Fibroblast of villous mesenchyme (primary cell): ENCODE measurements around the gene P2RX4. TPM values are rescaled to one million over a fixed set of nuclear protein-coding genes. Genes with fewer than 3 reads are reported as not detected.
A peak's percentile ranks its signal among the peaks of the same experiment; 100 is the strongest.

Experiments used
- DNase-seq: peaks from one replicate; pipeline ENCODE4 v3.0.0-alpha.2; 2010; ENCODE audit warnings: low read depth
- H3K4me3 ChIP-seq: 2 replicates; pipeline ENCODE4 v1.5.1; 2011; ENCODE audit warnings: low read depth, mild to moderate bottlenecking, low read length
- total RNA-seq: library from RNA; depleted of rRNA; stranded (reverse); fragments of >200 nt; gene quantifications from 2 replicates; pipeline ENCODE4 v1.2.3, GENCODE V29; 2012
- TF ChIP-seq, protein P1 (sequence below): IDR thresholded peaks from 2 replicates; pipeline ENCODE4 v1.5.1; 2012; ENCODE audit warnings: low read depth, mild to moderate bottlenecking, low read length; ENCODE audit not compliant: insufficient read depth

The P2RX4 gene
- total RNA-seq, 1 donor = 15.1 TPM

GRCh38 chr12:121214855-121215745, 5.2 kb downstream of the P2RX4 start:
- TF ChIP-seq, protein P1, sequence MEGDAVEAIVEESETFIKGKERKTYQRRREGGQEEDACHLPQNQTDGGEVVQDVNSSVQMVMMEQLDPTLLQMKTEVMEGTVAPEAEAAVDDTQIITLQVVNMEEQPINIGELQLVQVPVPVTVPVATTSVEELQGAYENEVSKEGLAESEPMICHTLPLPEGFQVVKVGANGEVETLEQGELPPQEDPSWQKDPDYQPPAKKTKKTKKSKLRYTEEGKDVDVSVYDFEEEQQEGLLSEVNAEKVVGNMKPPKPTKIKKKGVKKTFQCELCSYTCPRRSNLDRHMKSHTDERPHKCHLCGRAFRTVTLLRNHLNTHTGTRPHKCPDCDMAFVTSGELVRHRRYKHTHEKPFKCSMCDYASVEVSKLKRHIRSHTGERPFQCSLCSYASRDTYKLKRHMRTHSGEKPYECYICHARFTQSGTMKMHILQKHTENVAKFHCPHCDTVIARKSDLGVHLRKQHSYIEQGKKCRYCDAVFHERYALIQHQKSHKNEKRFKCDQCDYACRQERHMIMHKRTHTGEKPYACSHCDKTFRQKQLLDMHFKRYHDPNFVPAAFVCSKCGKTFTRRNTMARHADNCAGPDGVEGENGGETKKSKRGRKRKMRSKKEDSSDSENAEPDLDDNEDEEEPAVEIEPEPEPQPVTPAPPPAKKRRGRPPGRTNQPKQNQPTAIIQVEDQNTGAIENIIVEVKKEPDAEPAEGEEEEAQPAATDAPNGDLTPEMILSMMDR = no peak

DNA sequence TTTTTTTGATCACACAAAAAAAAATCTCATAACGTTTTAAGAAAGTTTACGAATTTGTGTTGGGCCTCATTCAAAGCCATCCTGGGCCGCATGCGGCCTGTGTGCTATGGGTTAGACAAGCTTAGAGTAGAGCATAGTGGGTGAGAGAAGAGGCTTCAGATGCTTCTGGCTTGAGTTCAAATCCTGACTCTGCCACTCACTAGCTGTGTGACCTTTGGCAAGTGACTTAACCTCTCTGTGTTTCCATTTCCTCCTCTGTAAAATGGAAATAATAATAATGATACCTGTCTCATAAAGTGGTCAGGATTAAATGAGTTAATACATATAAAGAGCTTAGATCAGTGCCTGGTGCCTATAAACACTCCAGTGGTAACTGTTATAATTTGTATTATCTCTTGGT, 6.2 kb downstream of the P2RX4 start:
- H3K4me3 ChIP-seq = no peak overlapping the region
- DNase-seq = no peak
- TF ChIP-seq, protein P1 = no peak

More at GRCh38 chr12:121214855-121215745, 5.2 kb downstream of the P2RX4 start:
- no peak overlapping the region for H3K4me3 ChIP-seq
- peak; percentile 98 for DNase-seq

- TF ChIP-seq, protein P1 = no peak
- no peak overlapping the region for H3K4me3 ChIP-seq
- no peak for DNase-seq
These were observed 7.1 kb downstream of the P2RX4 start for GRCh38 chr12:121217063-121217462.

- TF ChIP-seq, protein P1 = no peak
- H3K4me3 ChIP-seq = no peak overlapping the region
- no peak for DNase-seq
These were observed 7.8 kb downstream of the P2RX4 start for GRCh38 chr12:121217761-121218160.

DNA sequence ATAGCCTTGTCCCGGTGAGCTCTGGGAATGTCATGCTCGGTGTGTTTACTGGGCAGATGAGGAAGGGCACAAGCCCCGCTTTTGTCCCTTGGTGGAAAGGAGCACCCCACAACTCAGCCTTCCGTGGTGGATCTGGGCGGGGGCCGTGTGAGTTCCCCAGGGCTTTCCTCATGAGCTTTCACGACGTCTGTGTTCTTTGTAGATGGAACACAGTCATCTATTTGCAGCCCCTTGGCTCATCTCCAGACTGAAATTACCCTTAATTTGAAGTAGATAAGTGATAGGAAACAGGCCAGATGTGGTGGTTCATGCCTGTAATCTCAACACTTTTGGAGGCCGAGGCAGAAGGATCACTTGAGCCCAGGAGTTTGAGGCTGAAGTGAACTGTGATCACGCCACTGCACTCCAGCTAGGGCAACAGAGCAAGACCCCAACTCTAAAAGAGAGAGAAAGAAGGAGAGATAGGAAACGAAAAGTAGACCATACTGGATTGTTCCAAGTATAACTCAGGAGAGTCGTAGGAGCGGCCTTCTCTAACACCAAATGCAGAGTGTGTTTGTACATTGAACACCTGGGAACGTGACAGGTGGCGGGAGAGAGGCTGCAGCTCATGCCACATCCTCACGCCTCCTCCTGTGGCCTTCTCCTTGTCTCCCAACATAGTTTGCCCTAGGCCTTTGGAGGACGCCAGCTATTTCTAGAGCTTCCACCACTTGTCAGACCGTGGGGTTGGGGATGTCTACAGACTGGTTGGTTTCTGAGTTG, 8.8 kb downstream of the P2RX4 start:
- TF ChIP-seq, protein P1 = no peak
- no peak for DNase-seq
- H3K4me3 ChIP-seq = no peak overlapping the region

GRCh38 chr12:121219353-121219986, 9.5 kb downstream of the P2RX4 start:
- TF ChIP-seq, protein P1 = no peak
- no peak overlapping the region for H3K4me3 ChIP-seq
- DNase-seq = no peak
